ENCODE data around the gene AGPS. TPM values are rescaled to one million over a fixed set of nuclear protein-coding genes. Genes with fewer than 3 reads are reported as not detected.

AGPS gene
- total and polyA plus RNA-seq, 4 experiments from 2014 or later = 13.8 to 29.7 (median 22.9) TPM

DNA sequence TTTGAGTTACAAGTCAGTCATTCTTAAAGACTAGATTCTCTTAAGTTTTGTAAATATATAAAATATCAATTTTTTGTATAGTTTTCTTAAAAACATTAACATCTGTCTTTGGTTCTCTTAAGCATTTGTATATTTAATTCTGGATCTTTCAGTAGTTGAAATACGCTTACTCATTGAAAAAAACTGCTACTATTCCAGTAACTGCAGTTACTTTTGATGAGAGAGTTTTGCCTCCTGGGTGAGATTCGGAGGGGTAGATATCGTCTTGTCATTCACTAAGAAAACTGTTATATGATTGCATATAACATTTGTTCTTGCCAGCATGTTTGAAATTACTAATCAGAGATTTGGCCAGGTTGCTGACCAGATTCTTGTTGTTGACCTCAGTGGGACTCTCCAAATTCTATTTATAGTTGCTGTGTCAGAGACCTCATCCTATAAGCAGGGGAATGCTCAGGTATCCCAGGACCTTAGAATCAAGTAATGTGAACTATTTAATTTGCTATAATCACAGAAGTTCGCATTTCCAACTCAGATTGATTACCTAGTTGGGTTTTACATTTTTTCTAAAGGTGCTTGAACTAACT, 7.9 kb downstream of the AGPS start:
- Histone ChIP-seq H3K9me3 (ENCODE audit: control insufficient read depth in 1 of 2, low read length in 2 of 2) (no peaks in the 10 kb centered on the region), H3K36me3 (ENCODE audit: insufficient read depth, low read length) (no peaks in the 10 kb centered on the region), H3K27me3 (ENCODE audit: insufficient read depth, low read length) (no peaks in the 10 kb centered on the region), H3K4me1 (ENCODE audit: insufficient read depth, low read length) (peaks cover 41% of the 10 kb centered on the region), H3K4me3 (ENCODE audit: low read length in 2 of 2) (no peak overlapping the region), H3K27ac (ENCODE audit: low read depth, low read length) (no peak overlapping the region)
- no peaks in the 10 kb centered on the region for H3K27me3 Mint-ChIP-seq
- no peaks in the 10 kb centered on the region for H3K9me3 Mint-ChIP-seq
- no peak overlapping the region for H3K27ac Mint-ChIP-seq
- ChIA-PET CTCF (ENCODE audit: partially characterized antibody) (no interaction called here), POLR2A (ENCODE audit: partially characterized antibody) (no interaction called here)
- intact Hi-C loops (cut with micrococcal nuclease) = no loop called here
- H3K4me3 Mint-ChIP-seq = no peak overlapping the region
- H3K36me3 Mint-ChIP-seq = peaks cover 3 to 9% of the 10 kb centered on the region in 2 donors
- no peak for DNase-seq
- peaks cover 57 to 87% (median 67%) of the 10 kb centered on the region in 4 donors for H3K4me1 Mint-ChIP-seq

DNA sequence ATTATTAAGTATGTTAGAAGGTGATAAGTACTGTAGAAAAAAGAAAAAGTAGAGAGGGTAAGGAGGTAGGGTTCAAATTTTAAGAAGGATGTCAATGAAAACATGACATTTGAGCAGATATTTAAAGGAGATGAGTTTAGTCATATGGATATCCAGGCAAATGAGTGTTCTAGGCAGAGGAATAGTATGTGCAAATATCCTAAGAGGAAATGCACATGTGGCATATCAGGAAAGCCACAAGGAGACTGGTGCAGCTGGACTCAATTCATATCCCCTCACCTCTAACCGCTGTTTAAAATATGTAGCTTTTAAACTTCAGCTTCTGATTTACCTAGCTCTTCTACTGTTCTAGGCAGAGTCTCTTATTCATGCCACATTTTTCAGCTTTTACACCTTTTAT, 9.5 kb downstream of the AGPS start:
- Mint-ChIP-seq H3K4me1 (peaks cover 60 to 86% (median 68%) of the 10 kb centered on the region in 4 donors), H3K36me3 (peaks cover 1 to 3% of the 10 kb centered on the region in 2 donors), H3K27ac (no peak overlapping the region), H3K4me3 (no peak overlapping the region), H3K9me3 (no peaks in the 10 kb centered on the region), H3K27me3 (no peaks in the 10 kb centered on the region)
- no peaks in the 10 kb centered on the region for H3K9me3 ChIP-seq (ENCODE audit: control insufficient read depth in 1 of 2, low read length in 2 of 2)
- no peaks in the 10 kb centered on the region for H3K36me3 ChIP-seq (ENCODE audit: insufficient read depth, low read length)
- intact Hi-C loops (cut with micrococcal nuclease) = no loop called here
- no peaks in the 10 kb centered on the region for H3K27me3 ChIP-seq (ENCODE audit: insufficient read depth, low read length)
- ChIA-PET CTCF (ENCODE audit: partially characterized antibody) (interaction anchor here (1.6 kb wide), 1 partner anchor 397 kb away, joined by 3 read pairs; no protein-coding TSS in a partner anchor), POLR2A (ENCODE audit: partially characterized antibody) (no interaction called here)
- peaks cover 36% of the 10 kb centered on the region for H3K4me1 ChIP-seq (ENCODE audit: insufficient read depth, low read length)
- no peak overlapping the region for H3K27ac ChIP-seq (ENCODE audit: low read depth, low read length)
- DNase-seq = no peak
- no peak overlapping the region for H3K4me3 ChIP-seq (ENCODE audit: low read length in 2 of 2)

DNA sequence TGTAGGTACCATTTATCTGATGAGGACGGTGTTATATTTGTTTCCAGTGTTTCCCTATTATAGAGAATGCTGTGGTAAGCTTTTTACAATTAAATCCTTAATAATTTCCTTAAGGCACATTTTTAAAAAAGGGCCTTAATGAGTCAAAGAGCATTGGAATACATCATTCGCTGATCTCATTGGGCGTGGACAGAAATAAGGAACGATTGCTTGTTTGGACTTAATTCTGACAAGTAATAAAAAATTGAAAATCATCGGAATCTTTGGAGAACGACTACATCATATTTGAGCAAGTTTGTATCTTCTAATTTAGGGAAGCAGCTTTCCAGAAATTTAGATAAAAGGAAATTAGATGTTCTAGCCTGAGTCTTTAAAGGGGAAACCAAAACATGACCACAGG, 11.3 kb downstream of the AGPS start:
- intact Hi-C loops (cut with micrococcal nuclease) = no loop called here
- Mint-ChIP-seq H3K27me3 (no peaks in the 10 kb centered on the region), H3K4me1 (peaks cover 51 to 73% (median 59%) of the 10 kb centered on the region in 4 donors), H3K27ac (no peak overlapping the region), H3K36me3 (peaks cover 0 to 4% of the 10 kb centered on the region in 2 donors), H3K4me3 (no peak overlapping the region), H3K9me3 (no peaks in the 10 kb centered on the region)
- POLR2A ChIA-PET (ENCODE audit: partially characterized antibody) = no interaction called here
- Histone ChIP-seq H3K27ac (ENCODE audit: low read depth, low read length) (no peak overlapping the region), H3K36me3 (ENCODE audit: insufficient read depth, low read length) (no peaks in the 10 kb centered on the region), H3K4me1 (ENCODE audit: insufficient read depth, low read length) (peaks cover 25% of the 10 kb centered on the region), H3K4me3 (ENCODE audit: low read length in 2 of 2) (no peak overlapping the region), H3K27me3 (ENCODE audit: insufficient read depth, low read length) (no peaks in the 10 kb centered on the region), H3K9me3 (ENCODE audit: control insufficient read depth in 1 of 2, low read length in 2 of 2) (no peaks in the 10 kb centered on the region)
- DNase-seq = no peak
- CTCF ChIA-PET (ENCODE audit: partially characterized antibody) = interaction anchor here (1.0 to 1.3 kb wide), 2 partner anchors 69 to 239 kb away, joined by 3 read pairs; no protein-coding TSS in a partner anchor

DNA sequence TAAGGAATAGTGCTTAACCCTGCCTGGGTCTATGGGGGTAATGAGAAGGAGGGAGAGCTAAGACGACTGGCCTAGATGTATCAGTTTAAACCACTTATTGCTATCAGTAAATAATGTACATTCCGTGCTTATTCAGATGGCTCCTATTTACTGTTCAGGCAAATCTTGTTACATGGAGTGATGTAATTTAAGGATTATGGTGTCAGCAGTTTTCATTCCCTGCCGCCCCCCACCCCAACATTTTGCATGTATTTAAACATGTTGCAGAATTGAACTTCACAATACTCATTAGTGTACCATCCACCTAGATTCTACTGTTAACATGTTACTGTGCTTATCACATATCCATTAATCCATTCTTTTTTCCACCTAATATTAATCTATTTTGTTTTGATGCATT, 11.7 kb downstream of the AGPS start:
- POLR2A ChIA-PET (ENCODE audit: partially characterized antibody) = no interaction called here
- H3K4me3 Mint-ChIP-seq = no peak overlapping the region
- CTCF ChIA-PET (ENCODE audit: partially characterized antibody) = interaction anchor here (1.3 to 3.0 kb wide), 2 partner anchors 11 to 69 kb away, joined by 3 to 17 read pairs; partner anchors contain the start of gene AGPS
- H3K36me3 ChIP-seq (ENCODE audit: insufficient read depth, low read length) = no peaks in the 10 kb centered on the region
- H3K27me3 Mint-ChIP-seq = no peaks in the 10 kb centered on the region
- H3K27ac Mint-ChIP-seq = no peak overlapping the region
- H3K27ac ChIP-seq (ENCODE audit: low read depth, low read length) = no peak overlapping the region
- H3K27me3 ChIP-seq (ENCODE audit: insufficient read depth, low read length) = no peaks in the 10 kb centered on the region
- peaks cover 0 to 4% of the 10 kb centered on the region in 2 donors for H3K36me3 Mint-ChIP-seq
- DNase-seq = no peak
- no peak overlapping the region for H3K4me3 ChIP-seq (ENCODE audit: low read length in 2 of 2)
- intact Hi-C loops (cut with micrococcal nuclease) = no loop called here
- H3K9me3 ChIP-seq (ENCODE audit: control insufficient read depth in 1 of 2, low read length in 2 of 2) = no peaks in the 10 kb centered on the region
- H3K4me1 ChIP-seq (ENCODE audit: insufficient read depth, low read length) = peaks cover 24% of the 10 kb centered on the region
- H3K9me3 Mint-ChIP-seq = no peaks in the 10 kb centered on the region
- peaks cover 48 to 69% (median 56%) of the 10 kb centered on the region in 4 donors for H3K4me1 Mint-ChIP-seq

DNA sequence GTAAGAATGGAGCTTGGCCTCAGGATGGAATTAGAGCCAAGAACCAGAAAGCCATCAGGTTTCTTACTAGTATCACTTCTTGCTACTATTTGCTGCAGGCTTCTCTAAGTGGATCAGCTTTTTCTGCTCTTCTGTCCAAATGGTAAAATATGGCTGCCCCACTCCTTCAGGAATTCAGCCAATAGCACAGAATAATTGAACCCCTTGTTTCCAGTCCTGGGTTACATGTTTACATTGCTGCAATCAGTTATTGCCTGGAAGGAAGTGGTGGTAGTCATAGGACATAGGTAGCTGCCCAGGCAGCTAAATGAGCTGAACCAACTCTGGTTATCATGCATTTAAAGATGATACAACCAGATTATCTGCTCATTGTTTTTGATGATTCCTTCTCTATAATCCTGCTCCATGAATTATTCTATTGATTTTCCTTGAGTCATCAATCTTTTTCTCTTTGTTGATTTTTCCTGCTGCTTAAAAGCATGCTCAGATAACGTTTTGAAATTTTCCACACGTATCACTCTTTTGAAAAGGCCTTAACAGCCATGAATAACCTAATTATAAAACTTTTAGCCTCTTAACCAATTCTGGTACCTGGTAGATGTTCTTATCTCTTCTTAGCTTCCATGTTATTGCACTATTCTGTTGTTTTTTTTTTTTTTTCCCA, 12.6 kb downstream of the AGPS start:
- Mint-ChIP-seq H3K27me3 (no peaks in the 10 kb centered on the region), H3K36me3 (peaks cover 0 to 4% of the 10 kb centered on the region in 2 donors), H3K4me3 (peak overlapping the region in 1 of 8 donors; percentile 48), H3K4me1 (peaks cover 47 to 62% (median 51%) of the 10 kb centered on the region in 4 donors), H3K9me3 (no peaks in the 10 kb centered on the region), H3K27ac (peak overlapping the region in 1 of 7 donors; percentile 59)
- intact Hi-C loops (cut with micrococcal nuclease) = no loop called here
- no peaks in the 10 kb centered on the region for H3K27me3 ChIP-seq (ENCODE audit: insufficient read depth, low read length)
- H3K9me3 ChIP-seq (ENCODE audit: control insufficient read depth in 1 of 2, low read length in 2 of 2) = no peaks in the 10 kb centered on the region
- peaks cover 18% of the 10 kb centered on the region for H3K4me1 ChIP-seq (ENCODE audit: insufficient read depth, low read length)
- H3K36me3 ChIP-seq (ENCODE audit: insufficient read depth, low read length) = no peaks in the 10 kb centered on the region
- no peak overlapping the region for H3K4me3 ChIP-seq (ENCODE audit: low read length in 2 of 2)
- H3K27ac ChIP-seq (ENCODE audit: low read depth, low read length) = no peak overlapping the region
- POLR2A ChIA-PET (ENCODE audit: partially characterized antibody) = interaction anchor here (0.8 kb wide), 1 partner anchor 25 kb away, joined by 4 read pairs; no protein-coding TSS in a partner anchor
- no peak for DNase-seq
- CTCF ChIA-PET (ENCODE audit: partially characterized antibody) = interaction anchor here (0.6 to 3.0 kb wide), 6 partner anchors 9 to 240 kb away, joined by 3 to 17 read pairs (median 3); partner anchors contain the start of gene AGPS

DNA sequence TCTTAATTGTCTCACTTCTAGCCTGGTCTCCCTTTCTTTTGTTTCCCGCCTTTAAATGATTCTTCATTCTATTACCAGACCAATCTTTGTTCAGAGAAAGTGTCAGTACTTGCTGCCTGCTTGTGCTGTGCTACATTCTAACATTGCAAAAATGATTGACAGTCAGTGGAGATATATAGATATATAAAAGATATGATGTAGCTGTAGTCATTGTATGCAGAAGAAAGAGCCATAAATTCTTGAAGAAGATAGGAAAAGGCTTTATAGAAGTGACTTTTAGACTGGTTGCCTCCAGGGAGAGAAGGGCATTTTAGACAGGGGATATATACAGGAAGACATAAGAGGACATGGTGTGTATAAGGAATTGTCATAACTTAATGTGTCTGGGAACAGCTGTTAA, 13.6 kb downstream of the AGPS start:
- Histone ChIP-seq H3K4me3 (ENCODE audit: low read length in 2 of 2) (no peak overlapping the region), H3K4me1 (ENCODE audit: insufficient read depth, low read length) (peaks cover 18% of the 10 kb centered on the region), H3K9me3 (ENCODE audit: control insufficient read depth in 1 of 2, low read length in 2 of 2) (no peaks in the 10 kb centered on the region), H3K27me3 (ENCODE audit: insufficient read depth, low read length) (no peaks in the 10 kb centered on the region), H3K36me3 (ENCODE audit: insufficient read depth, low read length) (no peaks in the 10 kb centered on the region), H3K27ac (ENCODE audit: low read depth, low read length) (no peak overlapping the region)
- no peaks in the 10 kb centered on the region for H3K27me3 Mint-ChIP-seq
- H3K9me3 Mint-ChIP-seq = no peaks in the 10 kb centered on the region
- intact Hi-C loops (cut with micrococcal nuclease) = no loop called here
- no peak for DNase-seq
- H3K4me3 Mint-ChIP-seq = no peak overlapping the region
- ChIA-PET POLR2A (ENCODE audit: partially characterized antibody) (interaction anchor here (0.8 kb wide), 1 partner anchor 24 kb away, joined by 4 read pairs; no protein-coding TSS in a partner anchor), CTCF (ENCODE audit: partially characterized antibody) (interaction anchor here (1.2 to 3.0 kb wide), 5 partner anchors 9 to 241 kb away, joined by 3 to 17 read pairs (median 4); partner anchors contain the start of gene AGPS)
- H3K27ac Mint-ChIP-seq = no peak overlapping the region
- H3K4me1 Mint-ChIP-seq = peaks cover 43 to 58% (median 48%) of the 10 kb centered on the region in 4 donors
- H3K36me3 Mint-ChIP-seq = peaks cover 0 to 4% of the 10 kb centered on the region in 2 donors

DNA sequence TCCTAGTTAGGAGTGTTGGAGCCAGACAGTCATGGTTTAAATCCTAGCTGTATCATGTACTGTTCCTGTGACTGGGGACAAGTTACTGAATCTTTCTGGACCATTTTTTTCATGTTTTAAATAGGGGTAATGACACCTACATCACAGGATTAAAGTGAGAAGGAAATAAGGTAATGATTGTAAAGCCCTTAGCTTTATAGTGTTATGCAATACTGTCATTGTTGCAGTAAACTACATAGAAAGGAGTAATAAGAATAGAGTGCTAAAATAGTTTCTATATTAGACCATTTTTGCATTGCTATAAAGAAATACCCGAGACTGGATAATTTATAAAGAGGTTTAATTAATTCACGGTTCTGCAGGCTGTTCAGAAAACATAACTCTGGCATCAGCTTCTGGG, 14.5 kb downstream of the AGPS start:
- no peak overlapping the region for H3K27ac ChIP-seq (ENCODE audit: low read depth, low read length)
- ChIA-PET CTCF (ENCODE audit: partially characterized antibody) (interaction anchor here (1.0 to 3.0 kb wide), 4 partner anchors 8 to 27 kb away, joined by 3 to 17 read pairs (median 5); partner anchors contain the start of gene AGPS), POLR2A (ENCODE audit: partially characterized antibody) (no interaction called here)
- Mint-ChIP-seq H3K27ac (peak overlapping the region in 1 of 7 donors; percentile 25), H3K4me1 (peaks cover 48 to 61% (median 52%) of the 10 kb centered on the region in 4 donors), H3K4me3 (no peak overlapping the region), H3K9me3 (no peaks in the 10 kb centered on the region), H3K27me3 (no peaks in the 10 kb centered on the region), H3K36me3 (peaks cover 0 to 8% of the 10 kb centered on the region in 2 donors)
- H3K4me1 ChIP-seq (ENCODE audit: insufficient read depth, low read length) = peaks cover 18% of the 10 kb centered on the region
- intact Hi-C loops (cut with micrococcal nuclease) = no loop called here
- no peaks in the 10 kb centered on the region for H3K36me3 ChIP-seq (ENCODE audit: insufficient read depth, low read length)
- no peak overlapping the region for H3K4me3 ChIP-seq (ENCODE audit: low read length in 2 of 2)
- no peaks in the 10 kb centered on the region for H3K9me3 ChIP-seq (ENCODE audit: control insufficient read depth in 1 of 2, low read length in 2 of 2)
- H3K27me3 ChIP-seq (ENCODE audit: insufficient read depth, low read length) = no peaks in the 10 kb centered on the region
- DNase-seq = no peak

Measured in CD4-positive, alpha-beta memory T cell (primary cell).